Kasumi-1 (cell line): ENCODE results near the gene COL9A3.

Experiments
- DNase-seq, 2 experiments: peaks; one replicate each; lab custom pipeline; 2025; lab: John Stamatoyannopoulos, UW

The COL9A3 gene

DNA sequence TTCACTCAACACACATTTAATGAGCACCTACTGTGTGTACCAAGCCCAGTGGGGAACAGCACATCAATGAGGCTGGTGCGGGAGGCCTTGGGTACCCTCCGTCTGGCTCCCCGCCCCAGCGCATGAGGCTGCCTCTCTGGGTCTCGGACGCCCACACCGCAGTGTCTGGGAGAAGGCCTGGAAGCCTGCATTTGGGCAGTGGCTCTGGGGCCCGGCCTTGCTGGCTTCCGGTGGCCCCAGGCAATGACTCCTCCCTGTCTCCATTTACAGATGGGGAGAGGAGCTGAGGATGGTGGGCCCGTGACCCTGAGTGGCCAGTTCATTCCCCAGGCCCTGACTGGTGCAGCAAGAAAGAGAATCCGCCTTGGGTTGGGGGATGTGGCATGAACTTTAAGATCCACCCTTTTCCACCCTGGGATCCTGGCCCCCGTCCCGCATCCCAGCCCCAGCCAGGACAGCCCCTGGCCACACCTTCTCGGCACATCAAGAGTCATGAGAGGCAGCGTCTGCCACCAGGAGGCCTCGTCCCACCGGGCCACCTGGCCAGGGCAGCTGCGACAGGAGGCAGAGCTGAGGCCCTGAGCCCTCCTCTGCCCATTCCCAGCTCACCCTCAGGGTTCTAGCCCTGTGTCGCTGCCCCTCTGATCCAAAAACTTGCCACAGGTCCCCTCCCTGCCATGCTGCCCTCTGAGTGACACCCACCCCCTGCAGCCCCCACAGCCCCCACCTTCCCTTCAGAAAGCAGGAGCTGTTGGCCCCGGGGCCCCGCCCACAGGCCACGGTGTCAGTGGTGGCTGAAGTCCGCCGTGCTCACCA, 38.0 kb upstream of the COL9A3 start:
- no peak for DNase-seq

DNA sequence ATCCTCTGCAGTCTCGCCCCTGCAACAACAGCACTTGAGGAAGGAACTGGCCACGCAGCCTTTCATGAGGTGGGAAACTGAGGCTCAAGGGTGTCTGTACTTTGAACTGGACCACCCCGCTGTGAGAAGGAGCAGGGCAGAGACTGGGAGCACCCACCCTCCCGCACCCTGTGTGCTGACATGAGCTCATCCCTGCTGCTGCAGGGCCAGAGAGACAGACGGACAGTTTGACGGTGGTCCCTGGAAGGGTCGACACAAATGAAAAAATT, 37.5 kb upstream of the COL9A3 start:
- DNase-seq, result no peak

DNA sequence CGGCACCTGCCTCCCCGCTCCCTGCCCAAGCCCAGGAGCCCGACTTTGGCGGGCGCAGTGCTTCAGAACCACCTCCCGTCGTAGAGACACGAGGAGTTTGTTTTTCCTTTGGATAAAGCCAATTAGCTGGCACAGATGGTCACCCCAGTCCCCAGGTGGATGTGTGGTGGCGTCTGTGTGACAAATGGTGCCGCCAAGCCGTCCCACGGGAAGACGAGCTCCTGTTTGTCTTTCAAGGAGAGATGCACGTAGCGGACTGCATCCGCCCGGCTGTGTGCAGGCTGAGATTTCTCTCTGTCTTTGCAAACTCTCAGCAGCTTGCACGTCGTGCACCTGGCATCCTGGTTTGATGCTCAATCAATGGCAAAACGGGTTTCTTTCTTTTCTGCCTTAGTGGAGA, 36.6 kb upstream of the COL9A3 start:
- no peak for DNase-seq

DNA sequence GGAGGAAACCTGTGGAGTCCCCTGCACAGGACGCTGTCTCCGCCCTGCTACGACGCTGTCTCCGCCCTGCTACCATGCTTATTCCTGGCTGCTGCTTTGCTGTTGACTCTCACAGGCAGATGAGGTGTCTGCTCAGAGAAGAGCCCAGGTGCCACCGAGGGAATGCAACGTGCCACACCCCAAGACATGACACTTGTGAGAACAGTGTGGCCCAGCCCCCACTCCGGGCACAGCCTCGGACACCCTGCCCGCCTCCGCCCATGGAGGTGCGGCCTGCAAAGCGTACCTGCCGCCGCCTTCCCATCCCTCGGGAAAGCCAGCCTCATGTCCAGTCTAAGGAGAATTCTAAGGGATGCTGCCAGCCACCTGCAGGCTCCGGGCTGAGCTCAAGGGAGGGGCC, 36.2 kb upstream of the COL9A3 start:
- no peak for DNase-seq

DNA sequence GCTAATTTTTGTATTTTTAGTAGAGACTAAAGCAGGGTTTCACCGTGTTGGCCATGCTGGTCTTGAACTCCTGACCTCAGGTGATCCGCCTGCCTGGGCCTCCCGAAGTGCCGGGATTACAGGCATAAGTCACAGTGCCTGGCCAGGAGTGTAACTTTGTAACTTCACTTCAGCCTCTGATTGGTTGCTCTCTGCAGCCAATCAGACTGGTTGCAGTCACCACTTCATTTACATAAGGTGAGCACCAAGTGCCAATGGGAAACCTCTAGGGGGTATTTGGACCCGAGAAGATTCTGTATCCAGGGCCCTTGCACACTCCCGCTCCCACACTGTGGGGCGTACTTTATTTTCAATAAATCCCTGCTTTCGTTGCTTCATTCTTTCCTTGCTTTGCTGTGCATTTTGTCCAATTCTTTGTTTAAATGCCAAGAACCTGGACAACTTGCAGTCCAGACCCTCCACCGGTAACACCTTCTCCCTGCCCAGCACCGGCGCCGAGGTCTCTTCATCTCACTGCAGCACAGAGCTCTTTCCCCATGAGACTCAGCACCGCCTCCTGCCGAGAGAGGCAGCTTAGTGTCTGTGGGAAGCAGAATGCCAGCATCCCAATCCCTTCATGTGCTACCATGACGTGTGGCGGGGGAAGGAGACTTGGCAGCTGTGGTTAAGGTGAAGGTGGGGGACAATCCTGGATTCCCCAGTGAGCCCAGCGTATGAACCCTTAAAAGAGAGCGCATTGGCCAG, 34.5 kb upstream of the COL9A3 start:
- peak; percentile 58 to 60 for DNase-seq

DNA sequence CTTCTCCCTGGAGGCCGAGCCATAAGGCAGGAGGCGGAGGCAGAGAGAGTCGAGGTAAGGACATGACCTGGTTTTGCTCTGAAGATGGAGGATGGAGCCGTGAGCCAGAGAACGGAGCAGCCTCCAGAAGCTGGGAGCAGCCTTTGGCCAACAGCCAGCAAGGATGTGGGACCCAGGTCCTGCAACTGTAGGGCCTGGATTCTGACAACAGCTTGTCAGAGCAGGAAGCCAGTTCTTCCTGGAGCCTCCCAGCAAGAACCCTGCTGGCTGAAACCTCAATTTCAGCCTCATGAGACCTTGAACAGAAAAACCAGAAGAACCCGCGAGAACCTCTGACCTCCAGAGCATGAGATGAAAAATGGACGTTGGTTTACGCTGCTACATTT, 34.0 kb upstream of the COL9A3 start:
- DNase-seq, result peak; percentile 85 to 88

DNA sequence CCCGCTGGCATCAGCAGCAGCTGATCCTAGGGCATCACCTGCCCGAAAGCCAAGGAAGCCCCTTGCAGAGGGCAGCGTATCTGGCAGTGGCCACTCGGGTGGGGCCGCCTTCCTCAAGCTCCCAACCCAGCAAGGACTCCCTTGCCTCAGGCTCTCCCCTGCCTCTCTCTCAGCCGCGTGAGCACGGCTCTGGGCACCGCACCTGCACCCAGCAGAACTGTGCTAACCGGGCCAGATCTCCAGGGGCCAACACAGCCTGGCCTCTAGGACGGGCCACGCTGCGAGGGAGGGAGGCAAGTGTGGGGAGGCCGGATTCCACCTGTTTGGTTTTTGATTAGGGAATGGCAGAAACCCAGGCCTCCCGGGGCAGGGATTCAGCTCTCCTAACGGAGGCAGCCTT, 32.4 kb upstream of the COL9A3 start:
- no peak for DNase-seq

DNA sequence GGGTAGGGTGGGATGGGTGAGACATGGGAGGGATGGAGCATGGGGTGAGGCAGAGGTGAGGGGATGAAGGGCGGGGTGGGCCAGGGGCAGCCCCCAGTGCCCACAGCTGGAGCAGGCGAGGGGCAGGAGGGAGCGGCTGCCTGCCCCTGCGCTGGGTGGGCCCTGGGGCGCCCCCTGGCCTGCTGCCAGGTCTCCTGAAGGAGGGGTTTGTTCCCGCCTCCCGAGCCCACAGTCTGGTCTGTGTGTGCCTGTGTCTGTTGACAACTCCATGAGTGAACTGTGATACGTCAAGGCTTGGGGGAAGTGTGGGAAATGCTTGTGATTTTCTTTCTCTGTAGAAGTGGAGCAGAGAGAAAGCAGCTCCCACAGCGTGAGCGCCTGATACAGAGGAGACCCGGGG, 31.5 kb upstream of the COL9A3 start:
- DNase-seq, result no peak

DNA sequence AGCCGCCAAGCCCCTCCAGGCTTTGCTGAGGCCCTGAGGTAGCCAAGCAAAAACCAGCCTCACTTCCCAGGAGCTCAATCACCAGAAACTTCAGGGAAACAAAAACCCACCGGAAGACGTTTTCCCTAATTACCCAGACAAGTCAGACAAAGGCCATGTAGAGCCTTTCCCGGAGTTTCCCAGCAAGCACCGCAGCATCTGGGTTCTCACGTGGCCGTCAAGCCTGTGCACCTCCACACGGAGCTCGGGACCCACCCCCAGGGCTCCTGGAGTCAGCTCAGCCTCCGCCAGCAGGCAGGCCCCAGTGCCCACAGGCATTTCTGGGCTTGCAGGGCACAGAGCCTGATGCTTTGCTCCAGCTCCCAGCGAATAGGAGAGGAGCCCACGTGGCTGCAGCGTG, 30.7 kb upstream of the COL9A3 start:
- DNase-seq, result no peak

DNA sequence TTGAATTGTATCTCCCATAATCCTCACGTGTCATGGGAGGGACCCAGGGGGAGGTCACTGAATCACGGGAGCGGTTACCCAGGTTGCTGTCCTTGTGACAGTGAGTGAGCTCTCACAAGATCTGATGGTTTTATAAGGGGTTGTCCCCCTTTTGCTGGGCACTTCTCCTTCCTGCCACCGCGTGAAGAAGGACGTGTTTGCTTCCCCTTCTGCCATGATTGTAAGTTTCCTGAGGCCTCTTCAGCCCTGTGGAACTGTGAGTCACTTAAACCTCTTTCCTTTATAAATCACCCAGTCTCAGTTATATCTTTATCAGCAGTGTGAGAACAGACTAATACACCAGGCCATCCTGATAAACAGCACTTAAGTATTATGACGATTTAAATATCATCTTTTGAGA, 29.5 kb upstream of the COL9A3 start:
- peak; percentile 13 to 15 for DNase-seq

DNA sequence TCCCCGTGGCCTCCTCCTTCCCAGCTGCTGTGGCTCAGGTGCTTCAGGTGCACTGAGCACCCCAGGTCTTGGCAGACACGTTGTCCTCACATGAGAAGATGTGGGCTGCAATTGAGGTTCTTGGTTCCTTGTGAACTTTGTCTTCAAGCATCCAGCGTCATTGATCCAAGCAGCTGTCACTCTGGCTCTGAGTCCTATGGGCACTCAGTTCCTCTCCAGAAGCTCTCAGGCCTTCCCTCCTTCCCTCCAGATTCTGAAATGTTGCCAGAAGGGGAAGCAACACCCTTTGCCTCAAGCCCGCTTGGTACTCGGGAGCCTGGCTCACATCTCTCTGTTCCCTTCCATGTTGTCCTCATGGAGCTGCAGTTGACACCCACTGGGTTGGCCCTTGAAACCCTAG, 29.0 kb upstream of the COL9A3 start:
- DNase-seq, result peak; percentile 31

DNA sequence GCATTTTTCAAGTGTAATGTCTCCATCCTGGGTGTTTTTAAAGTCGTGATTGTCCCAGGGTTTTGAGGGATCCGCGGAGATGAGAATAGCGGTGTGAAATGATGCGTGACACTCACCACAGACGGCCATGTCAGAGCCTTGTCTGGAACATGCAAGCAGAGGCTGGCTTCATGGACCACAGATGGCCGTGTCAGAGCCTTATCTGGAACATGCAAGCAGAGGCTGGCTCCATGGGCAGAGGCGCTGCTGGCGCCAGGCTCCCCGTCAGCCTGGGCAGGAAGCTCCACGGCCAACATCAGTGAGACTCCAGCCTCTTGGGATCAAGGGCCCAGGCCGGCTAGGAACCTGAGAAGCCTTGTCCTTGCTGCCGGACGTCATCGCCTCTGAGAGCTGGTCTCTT, 28.2 kb upstream of the COL9A3 start:
- no peak for DNase-seq

DNA sequence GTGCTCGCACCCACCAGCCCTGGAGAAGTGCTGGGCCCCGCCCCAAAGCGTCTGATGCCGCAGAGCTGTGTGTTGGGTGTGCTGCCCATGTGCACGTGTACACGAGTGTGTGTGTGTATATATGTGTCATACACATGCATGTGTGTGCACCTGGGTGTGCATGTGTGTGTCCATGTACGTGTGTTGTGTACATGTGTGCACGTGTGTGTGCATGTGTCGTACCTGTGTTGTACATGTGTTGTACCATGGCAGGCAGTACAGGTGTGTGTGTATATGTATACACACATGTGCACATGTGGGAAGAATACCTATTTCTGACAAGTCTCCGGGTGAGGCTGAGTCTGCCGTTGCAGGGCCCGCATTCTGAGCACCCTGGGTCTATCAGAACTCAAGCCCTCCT, 26.8 kb upstream of the COL9A3 start:
- no peak for DNase-seq

DNA sequence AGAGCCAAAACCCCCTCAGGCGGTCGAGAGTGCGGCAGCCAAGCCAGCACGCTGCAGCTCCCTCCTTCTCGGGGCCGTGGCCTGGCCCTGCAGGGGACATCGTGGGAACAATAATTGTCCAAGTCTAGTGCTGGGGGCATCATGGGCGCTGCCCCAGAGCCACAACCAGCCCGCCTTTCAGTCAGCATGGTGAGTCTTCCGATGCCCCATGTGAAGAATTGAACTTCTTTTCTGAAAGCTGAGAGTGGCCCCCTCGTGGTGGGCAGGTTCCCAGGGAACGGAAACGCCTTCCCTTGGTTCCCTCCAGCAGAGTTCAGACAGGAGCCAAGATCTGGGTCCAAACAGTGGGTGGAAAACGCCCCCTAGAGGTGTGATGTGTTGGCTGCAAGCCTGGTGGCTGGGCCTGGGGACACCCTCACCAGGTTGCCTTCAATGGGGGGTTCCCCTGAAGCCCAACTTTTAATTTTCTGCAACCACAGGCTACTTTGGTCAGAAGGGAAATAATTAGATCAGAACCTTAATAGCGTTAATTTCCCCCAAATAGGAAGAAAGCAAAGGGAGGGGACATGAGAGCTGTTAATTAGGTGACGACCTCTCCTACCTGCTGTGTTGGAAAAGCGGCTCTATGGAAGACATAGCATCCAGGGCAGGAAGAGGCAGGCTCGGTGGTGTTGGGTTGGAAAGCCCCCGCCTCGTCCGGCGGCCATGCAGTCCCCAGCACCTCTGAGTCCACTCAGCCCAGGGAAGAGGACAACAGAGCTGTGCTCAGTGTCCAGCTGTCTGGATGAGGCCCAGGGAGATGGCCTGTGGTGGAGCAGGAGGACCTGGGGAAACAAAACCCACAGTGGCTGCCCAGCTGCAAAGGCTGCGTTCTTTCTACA, 25.3 kb upstream of the COL9A3 start:
- DNase-seq, result peak; percentile 95 to 97

DNA sequence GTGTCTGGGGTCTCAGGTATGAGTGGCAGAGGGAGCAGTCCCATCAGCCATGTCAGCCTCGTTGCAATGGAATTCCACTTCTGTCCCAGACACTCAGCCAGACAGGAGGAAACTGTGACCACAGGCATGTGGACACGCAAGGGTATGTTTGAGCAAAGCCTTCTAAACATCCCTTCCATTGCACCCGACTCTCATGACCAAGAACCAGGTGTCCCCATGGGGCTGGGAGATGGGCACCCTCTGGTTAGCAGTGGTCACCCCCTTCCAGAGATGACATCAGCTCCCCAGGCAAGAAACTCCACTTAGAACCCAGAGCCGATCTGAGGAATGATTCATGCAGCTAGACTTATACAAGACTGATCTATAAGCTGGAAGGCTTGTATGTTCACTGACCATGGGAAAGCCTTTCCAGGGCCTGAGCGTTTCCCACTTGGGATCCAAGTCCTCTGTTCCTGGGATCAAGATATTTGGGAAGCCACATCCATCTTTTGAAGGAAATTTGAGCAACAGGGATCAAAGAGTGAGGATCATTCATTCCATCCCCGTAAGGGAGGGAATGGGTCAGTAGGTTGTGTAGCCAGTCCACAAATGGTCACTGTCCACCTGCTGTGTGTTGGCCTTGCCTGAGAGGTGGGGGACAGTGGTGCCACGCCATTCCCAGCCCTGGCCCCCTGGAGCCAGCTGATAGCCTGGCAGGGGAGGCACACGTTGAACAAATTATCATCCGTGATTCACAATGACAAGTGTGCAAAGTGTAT, 24.5 kb upstream of the COL9A3 start:
- no peak for DNase-seq

DNA sequence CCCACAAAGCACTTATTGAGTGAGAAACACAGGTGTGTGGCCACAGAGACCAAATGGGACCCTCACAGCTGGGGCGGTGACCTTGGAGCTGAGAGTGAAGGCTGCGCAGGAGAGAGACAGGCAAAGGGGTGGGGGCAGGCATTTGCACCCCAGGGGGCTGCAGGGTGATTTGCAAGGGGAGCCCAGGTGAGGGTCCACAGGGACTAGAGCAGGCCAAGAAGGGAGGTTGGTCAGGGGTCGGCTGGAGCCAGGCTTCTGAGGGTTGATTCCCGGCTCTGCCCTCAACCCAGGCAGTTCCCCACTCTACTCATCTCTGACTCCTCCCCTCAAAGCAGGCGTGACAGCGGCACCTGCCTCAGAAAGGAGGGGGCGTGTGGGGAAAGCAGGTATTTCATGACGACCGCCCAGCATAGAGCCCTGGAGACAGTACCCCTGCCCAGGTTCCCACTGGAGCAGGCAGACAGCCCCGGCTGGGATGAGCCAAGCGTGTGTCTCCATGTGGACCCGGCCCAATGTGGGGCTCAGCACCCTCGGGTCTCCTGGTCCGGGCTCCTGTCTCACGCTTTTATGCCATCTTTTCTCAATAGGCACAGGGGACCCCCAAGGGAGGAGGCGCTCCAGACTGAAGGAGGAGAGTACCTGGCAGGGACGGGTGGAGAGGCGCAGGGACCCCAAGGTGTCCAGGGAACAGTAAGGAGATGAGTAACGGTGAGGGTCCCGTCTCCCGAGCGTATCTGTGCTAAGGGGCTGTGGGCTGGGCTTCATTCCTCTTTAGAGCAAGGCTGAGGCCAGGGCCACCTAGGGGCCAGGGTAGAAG, 23.7 kb upstream of the COL9A3 start:
- no peak for DNase-seq

DNA sequence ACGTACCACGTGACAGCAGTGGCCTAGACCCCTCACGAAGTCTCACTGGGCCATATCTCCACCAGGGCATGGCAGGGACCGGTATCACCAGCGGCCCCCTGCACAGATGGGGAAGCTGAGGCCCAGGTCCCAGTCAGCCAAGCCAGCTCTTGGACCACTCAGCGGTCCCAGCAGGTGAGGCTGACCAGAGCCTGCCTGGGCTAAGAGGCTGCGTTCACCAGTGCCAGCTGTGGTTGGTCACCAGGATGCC, 23.2 kb upstream of the COL9A3 start:
- DNase-seq, result no peak

DNA sequence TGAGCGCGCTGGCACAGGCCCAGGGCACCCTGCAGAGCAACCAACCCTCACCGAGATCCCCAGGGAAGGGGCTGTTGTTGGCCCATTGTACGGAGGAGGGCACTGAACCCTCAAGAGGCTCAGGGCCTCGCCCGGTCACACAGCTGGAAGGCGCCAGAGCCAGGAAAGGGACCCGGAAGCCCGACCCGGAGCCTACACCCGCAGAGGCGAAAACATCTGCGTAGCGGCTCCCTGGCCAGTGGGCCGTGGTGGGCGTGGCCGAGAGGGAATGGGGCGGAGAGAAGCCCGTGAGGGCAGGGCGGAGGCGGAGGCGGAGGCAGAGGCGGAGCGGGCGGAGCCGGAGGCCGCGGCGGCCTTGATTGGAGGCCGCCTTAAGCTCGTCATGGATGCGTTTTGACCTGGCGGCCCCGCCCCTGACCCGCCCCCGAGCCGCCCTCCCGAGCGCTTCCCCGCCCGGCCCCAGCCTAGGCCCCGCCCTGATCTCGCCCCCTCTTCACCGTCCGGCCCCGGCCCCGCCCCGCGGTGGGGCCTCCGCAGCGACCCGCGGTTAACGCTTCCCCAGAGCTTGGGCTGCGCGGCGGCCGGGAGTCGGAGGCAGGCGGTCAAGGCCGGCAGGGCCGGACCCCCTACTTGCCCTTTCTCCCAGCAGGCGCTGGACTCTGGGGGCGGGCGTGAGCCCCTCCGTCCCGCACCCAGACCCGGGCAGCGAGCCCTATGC, 22.7 kb upstream of the COL9A3 start:
- peak; percentile 89 to 90 for DNase-seq

DNA sequence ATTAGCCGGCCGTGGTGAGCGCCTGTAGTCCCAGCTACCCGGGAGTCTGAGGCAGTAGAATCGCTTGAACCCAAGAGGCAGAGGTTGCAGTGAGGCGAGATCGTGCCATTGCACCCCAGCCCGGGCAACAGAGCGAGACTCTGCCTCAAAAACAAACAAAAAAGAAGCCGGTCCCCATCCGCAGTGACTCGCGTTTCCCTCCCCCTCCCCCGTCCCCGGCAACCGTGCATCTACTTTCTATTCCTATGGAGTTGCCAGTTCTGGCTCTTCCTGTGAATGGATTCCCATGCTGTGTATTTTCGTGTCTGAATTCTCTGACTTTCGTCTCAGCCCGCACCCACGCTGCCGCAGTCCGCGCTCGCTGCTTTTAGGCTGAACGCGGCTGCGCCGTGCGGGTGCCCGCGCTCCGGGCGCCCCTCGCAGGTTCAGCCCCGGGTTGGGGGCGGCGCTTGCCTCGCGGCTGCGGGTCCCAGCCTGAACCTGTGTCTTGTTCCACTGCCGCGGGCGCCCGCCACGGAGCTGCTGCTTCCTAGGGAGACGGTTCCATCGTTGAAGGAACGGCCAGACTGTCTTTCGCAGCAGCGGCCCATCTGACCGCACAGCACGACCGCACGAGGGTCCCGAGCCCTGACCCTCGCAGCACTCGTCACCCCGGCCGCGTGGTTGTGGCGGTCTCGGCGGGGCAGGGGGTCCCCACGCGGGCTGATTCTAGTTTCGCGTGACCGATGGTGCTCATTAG, 21.7 kb upstream of the COL9A3 start:
- peak; percentile 35 to 51 for DNase-seq
